ENCODE data around the gene MAPK10.

MAPK10 gene

GRCh38 chr4:86107112-86107511 lies 252.7 kb downstream of the MAPK10 start:
- Histone ChIP-seq H3K27me3 (ENCODE audit: control insufficient read depth, insufficient read depth, low read length) (no peaks in the 10 kb centered on the region), H2AFZ (no peak overlapping the region), H3K36me3 (ENCODE audit: control insufficient read depth, insufficient read depth, low read length) (no peaks in the 10 kb centered on the region), H3K9me3 (ENCODE audit: control insufficient read depth, low read length) (no peaks in the 10 kb centered on the region), H3K4me3 (ENCODE audit: low read depth, low read length) (no peak overlapping the region), H3K79me2 (no peaks in the 10 kb centered on the region), H3K9ac (no peak overlapping the region), H3K27ac (no peak overlapping the region), H3K4me1 (no peaks in the 10 kb centered on the region), H3K4me2 (ENCODE audit: low read length) (no peak overlapping the region)
- no peak for TF ChIP-seq CTCF (IDR thresholded peaks at IDR 0.05)

- no peak for TF ChIP-seq CTCF (IDR thresholded peaks at IDR 0.05)
- H3K4me3 ChIP-seq (ENCODE audit: low read depth, low read length): no peak overlapping the region
- H3K9me3 ChIP-seq (ENCODE audit: control insufficient read depth, low read length): no peaks in the 10 kb centered on the region
- H3K9ac ChIP-seq: no peak overlapping the region
- H2AFZ ChIP-seq: no peak overlapping the region
- no peaks in the 10 kb centered on the region for H3K36me3 ChIP-seq (ENCODE audit: control insufficient read depth, insufficient read depth, low read length)
- H3K27ac ChIP-seq: no peak overlapping the region
- no peaks in the 10 kb centered on the region for H3K27me3 ChIP-seq (ENCODE audit: control insufficient read depth, insufficient read depth, low read length)
- no peak overlapping the region for H3K4me2 ChIP-seq (ENCODE audit: low read length)
- no peaks in the 10 kb centered on the region for H3K4me1 ChIP-seq
- H3K79me2 ChIP-seq: no peaks in the 10 kb centered on the region
Measured at GRCh38 chr4:86106475-86106874, 253.4 kb downstream of the MAPK10 start.

GRCh38 chr4:86101841-86102240 lies 258.0 kb downstream of the MAPK10 start:
- no peaks in the 10 kb centered on the region for H3K36me3 ChIP-seq (ENCODE audit: control insufficient read depth, insufficient read depth, low read length)
- no peak overlapping the region for H3K4me2 ChIP-seq (ENCODE audit: low read length)
- H3K9ac ChIP-seq: no peak overlapping the region
- H2AFZ ChIP-seq: no peak overlapping the region
- H3K27ac ChIP-seq: no peak overlapping the region
- no peaks in the 10 kb centered on the region for H3K4me1 ChIP-seq
- H3K27me3 ChIP-seq (ENCODE audit: control insufficient read depth, insufficient read depth, low read length): no peaks in the 10 kb centered on the region
- no peak for TF ChIP-seq CTCF (IDR thresholded peaks at IDR 0.05)
- no peaks in the 10 kb centered on the region for H3K79me2 ChIP-seq
- H3K4me3 ChIP-seq (ENCODE audit: low read depth, low read length): no peak overlapping the region
- H3K9me3 ChIP-seq (ENCODE audit: control insufficient read depth, low read length): no peaks in the 10 kb centered on the region

- no peaks in the 10 kb centered on the region for H3K27me3 ChIP-seq (ENCODE audit: control insufficient read depth, insufficient read depth, low read length)
- H3K27ac ChIP-seq: no peak overlapping the region
- no peaks in the 10 kb centered on the region for H3K4me1 ChIP-seq
- H3K36me3 ChIP-seq (ENCODE audit: control insufficient read depth, insufficient read depth, low read length): no peaks in the 10 kb centered on the region
- no peak overlapping the region for H3K9ac ChIP-seq
- TF ChIP-seq CTCF (IDR thresholded peaks at IDR 0.05): no peak
- no peak overlapping the region for H3K4me3 ChIP-seq (ENCODE audit: low read depth, low read length)
- no peaks in the 10 kb centered on the region for H3K79me2 ChIP-seq
- H2AFZ ChIP-seq: no peak overlapping the region
- H3K4me2 ChIP-seq (ENCODE audit: low read length): no peak overlapping the region
- no peaks in the 10 kb centered on the region for H3K9me3 ChIP-seq (ENCODE audit: control insufficient read depth, low read length)
Measured at GRCh38 chr4:86101410-86101809, 258.4 kb downstream of the MAPK10 start.

GRCh38 chr4:86100539-86101215 lies 259.2 kb downstream of the MAPK10 start:
- H3K27me3 ChIP-seq (ENCODE audit: control insufficient read depth, insufficient read depth, low read length): no peaks in the 10 kb centered on the region
- no peaks in the 10 kb centered on the region for H3K9me3 ChIP-seq (ENCODE audit: control insufficient read depth, low read length)
- no peak overlapping the region for H2AFZ ChIP-seq
- no peak overlapping the region for H3K4me2 ChIP-seq (ENCODE audit: low read length)
- no peak overlapping the region for H3K4me3 ChIP-seq (ENCODE audit: low read depth, low read length)
- H3K36me3 ChIP-seq (ENCODE audit: control insufficient read depth, insufficient read depth, low read length): no peaks in the 10 kb centered on the region
- no peak for TF ChIP-seq CTCF (IDR thresholded peaks at IDR 0.05)
- no peak overlapping the region for H3K9ac ChIP-seq
- no peaks in the 10 kb centered on the region for H3K4me1 ChIP-seq
- no peaks in the 10 kb centered on the region for H3K79me2 ChIP-seq
- H3K27ac ChIP-seq: no peak overlapping the region
